HUES64 (cell line): ENCODE results near the gene SYCP2.

Source experiments
- H3K27ac ChIP-seq: 2 replicates; pipeline ENCODE4 v1.7.0; 2013; ENCODE audit warnings: low read depth, low read length, inconsistent platforms
- H3K27me3 ChIP-seq: 2 replicates; pipeline ENCODE4 v1.6.1; 2013; ENCODE audit warnings: mild to moderate bottlenecking, low read length; ENCODE audit not compliant: insufficient read depth
- H3K36me3 ChIP-seq: 2 replicates; pipeline ENCODE4 v1.6.1; 2013; ENCODE audit warnings: mild to moderate bottlenecking, low read length; ENCODE audit not compliant: insufficient read depth
- H3K4me1 ChIP-seq: 2 replicates; pipeline ENCODE4 v1.6.1; 2013; ENCODE audit warnings: mild to moderate bottlenecking, low read length, moderate library complexity; ENCODE audit not compliant: insufficient read depth
- H3K4me3 ChIP-seq: 2 replicates; pipeline ENCODE4 v1.5.1; 2013; ENCODE audit warnings: mild to moderate bottlenecking, low read length, moderate library complexity
- H3K9ac ChIP-seq: 2 replicates; pipeline ENCODE4 v1.6.1; 2013; ENCODE audit warnings: mild to moderate bottlenecking, low read depth, low read length
- H3K9me3 ChIP-seq: 2 replicates; pipeline ENCODE4 v1.6.1; 2013; ENCODE audit warnings: low read depth, low read length; ENCODE audit not compliant: insufficient read depth
- WGBS: fragments of 150-250, 120-280 bp; methylation state at CpG from one replicate; pipeline ENCODE4 v1.1.7; 2013; ENCODE audit warnings: missing lambda C conversion rate; 5-methylcytosine and 5-hydroxymethylcytosine counted together

The SYCP2 gene

DNA sequence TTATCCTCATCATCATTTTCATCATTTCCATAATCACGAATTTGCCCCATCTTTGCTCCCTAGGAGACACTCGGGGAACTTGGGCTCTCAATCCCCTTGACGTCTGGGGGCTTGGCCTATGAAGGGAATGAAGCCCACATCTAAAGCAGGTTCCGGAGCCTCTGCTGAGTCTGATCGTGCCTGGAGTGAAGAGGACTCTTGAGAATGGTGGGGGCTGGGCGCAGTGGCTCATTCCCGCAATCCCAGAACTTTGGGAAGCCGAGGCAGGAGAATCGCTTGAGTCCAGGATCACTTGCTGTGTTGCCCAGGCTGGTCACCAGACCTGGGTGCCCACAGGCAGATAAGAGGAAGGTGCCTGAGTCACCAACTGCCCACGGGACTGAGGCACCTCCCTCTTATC, 114.5 kb downstream of the SYCP2 start:
- Histone ChIP-seq H3K27ac (no peak overlapping the region), H3K9me3 (no peaks in the 10 kb centered on the region), H3K4me1 (no peaks in the 10 kb centered on the region), H3K36me3 (no peaks in the 10 kb centered on the region), H3K9ac (no peak overlapping the region), H3K27me3 (no peaks in the 10 kb centered on the region), H3K4me3 (no peak overlapping the region)
- 84% methylated on average over 10 of the region's 10 CpGs for WGBS

DNA sequence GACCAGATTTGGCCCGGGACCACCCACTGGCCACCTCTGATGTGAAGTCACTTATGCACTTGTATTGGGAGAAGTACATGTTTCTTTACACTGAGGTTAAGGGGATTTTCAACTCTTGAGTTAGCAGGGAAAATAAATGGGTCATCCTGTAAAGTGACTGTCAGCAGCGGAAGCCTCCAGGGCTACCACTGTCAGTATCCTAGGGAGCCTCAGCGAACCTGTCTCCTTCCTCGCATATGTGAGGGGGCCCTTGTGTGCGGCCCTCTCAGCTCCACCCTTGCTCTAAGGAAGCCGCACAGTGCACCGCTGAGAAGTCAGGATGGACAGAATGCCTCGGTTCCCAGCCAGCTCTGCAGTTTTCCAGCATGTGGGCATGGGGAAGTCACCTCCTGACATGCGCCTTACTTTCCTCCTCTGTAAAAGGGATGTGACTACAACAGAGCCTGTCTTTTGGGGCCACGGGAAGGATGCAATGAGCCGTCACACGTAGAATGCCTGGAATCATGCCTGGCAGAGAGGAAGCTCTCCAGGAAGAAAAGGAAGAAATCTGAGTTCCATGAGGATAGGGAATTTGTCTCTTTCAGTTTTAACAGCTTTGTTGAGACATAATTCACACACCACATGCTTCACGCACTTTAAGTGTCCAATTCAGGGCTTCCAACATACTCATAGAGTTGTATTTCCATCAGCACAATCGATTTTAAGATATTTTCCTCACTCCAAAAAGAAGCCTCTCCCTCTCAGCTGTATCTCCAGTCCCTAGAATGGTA, 115.4 kb downstream of the SYCP2 start:
- H3K9me3 ChIP-seq, result 0 out of 2 replicates have a peak, but pooled peaks cover 2% of the 10 kb centered on the region
- WGBS, result 85% methylated on average over 14 of the region's 14 CpGs
- no peak overlapping the region for H3K27ac ChIP-seq
- no peaks in the 10 kb centered on the region for H3K4me1 ChIP-seq
- no peak overlapping the region for H3K9ac ChIP-seq
- H3K36me3 ChIP-seq, result no peaks in the 10 kb centered on the region
- H3K27me3 ChIP-seq, result no peaks in the 10 kb centered on the region
- no peak overlapping the region for H3K4me3 ChIP-seq

DNA sequence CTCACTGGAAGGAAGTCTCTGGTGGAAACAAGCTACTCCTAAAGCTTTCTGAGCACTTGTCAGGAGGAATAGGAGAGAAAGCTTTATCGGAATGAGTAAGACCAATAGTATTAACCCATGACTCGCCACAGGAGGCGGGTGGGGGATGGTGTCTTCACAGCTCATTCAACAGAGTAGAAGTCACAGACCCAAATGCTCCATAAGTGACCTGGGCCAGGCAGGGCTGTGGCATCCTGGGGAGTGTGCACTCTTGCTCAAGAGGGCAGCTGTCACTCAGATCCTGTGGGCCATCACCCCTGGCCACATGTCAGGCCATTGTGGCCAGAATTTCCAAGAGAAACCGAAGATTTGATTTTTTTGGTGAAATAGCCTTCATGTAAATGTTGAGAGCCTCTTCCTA, 116.0 kb downstream of the SYCP2 start:
- WGBS, result 92% methylated on average over 4 of the region's 4 CpGs
- Histone ChIP-seq H3K9me3 (0 out of 2 replicates have a peak, but pooled peaks cover 4% of the 10 kb centered on the region), H3K36me3 (no peaks in the 10 kb centered on the region), H3K4me3 (no peak overlapping the region), H3K9ac (no peak overlapping the region), H3K27me3 (no peaks in the 10 kb centered on the region), H3K27ac (no peak overlapping the region), H3K4me1 (no peaks in the 10 kb centered on the region)

DNA sequence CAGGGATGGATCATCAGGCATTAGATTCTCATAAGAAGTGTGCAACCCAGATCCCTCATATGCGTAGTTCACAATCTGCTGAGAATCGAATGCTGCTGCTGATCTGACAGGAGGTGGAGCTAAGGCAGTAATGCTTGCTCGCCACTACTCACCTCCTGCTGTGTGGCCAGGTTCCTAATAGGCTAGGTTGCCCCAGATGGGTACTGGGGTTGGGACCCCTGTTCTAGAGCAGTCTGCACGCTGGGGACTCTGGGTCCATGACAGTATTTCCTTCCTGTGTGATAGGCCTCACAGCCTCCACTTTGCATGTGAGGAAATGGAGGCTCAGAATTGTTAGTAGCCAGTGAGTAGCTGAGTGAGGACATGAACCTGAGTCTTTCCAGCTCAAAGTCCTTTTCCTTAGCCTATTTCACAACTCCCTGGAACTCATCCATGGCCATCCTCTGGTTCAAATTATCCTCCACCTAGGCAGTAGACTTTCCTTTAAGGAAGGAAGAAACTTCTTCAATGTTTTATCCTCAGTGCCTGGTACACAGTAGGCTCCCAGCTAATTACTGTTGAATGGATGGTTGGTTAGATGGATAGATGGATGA, 117.2 kb downstream of the SYCP2 start:
- Histone ChIP-seq H3K9me3 (0 out of 2 replicates have a peak, but pooled peaks cover 4% of the 10 kb centered on the region), H3K27me3 (no peaks in the 10 kb centered on the region), H3K4me3 (no peak overlapping the region), H3K27ac (no peak overlapping the region), H3K9ac (no peak overlapping the region), H3K36me3 (no peaks in the 10 kb centered on the region), H3K4me1 (no peaks in the 10 kb centered on the region)
- 76% methylated on average over 4 of the region's 4 CpGs for WGBS

DNA sequence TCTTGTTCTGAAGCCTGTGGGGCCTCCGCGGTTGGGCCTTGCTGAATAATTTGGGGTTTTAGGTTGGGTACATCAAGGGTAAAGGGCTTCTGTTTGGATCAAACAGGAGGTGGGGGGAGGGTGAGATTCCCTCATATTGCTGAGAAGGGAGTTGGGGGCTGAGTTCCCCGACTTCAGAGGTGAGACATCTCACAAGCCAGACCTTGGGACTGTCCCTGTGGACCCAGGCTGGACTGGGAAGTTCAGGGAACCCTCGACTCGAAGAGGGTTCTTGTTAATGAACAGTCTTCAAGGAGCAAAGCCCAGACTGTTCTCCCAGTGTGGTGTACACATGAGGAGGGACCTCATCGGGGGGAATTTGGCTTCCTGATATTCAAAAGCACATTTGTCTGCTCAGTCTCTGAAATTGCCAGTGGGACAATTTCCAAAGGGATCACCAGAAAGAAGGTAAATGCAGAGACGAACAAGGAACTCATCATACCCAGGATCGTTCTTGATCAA, 118.5 kb downstream of the SYCP2 start:
- H3K27ac ChIP-seq, result no peak overlapping the region
- no peak overlapping the region for H3K9ac ChIP-seq
- H3K36me3 ChIP-seq, result no peaks in the 10 kb centered on the region
- 0 out of 2 replicates have a peak, but pooled peaks cover 4% of the 10 kb centered on the region for H3K9me3 ChIP-seq
- H3K4me1 ChIP-seq, result no peaks in the 10 kb centered on the region
- no peak overlapping the region for H3K4me3 ChIP-seq
- WGBS, result 87% methylated on average over 8 of the region's 8 CpGs
- H3K27me3 ChIP-seq, result no peaks in the 10 kb centered on the region

DNA sequence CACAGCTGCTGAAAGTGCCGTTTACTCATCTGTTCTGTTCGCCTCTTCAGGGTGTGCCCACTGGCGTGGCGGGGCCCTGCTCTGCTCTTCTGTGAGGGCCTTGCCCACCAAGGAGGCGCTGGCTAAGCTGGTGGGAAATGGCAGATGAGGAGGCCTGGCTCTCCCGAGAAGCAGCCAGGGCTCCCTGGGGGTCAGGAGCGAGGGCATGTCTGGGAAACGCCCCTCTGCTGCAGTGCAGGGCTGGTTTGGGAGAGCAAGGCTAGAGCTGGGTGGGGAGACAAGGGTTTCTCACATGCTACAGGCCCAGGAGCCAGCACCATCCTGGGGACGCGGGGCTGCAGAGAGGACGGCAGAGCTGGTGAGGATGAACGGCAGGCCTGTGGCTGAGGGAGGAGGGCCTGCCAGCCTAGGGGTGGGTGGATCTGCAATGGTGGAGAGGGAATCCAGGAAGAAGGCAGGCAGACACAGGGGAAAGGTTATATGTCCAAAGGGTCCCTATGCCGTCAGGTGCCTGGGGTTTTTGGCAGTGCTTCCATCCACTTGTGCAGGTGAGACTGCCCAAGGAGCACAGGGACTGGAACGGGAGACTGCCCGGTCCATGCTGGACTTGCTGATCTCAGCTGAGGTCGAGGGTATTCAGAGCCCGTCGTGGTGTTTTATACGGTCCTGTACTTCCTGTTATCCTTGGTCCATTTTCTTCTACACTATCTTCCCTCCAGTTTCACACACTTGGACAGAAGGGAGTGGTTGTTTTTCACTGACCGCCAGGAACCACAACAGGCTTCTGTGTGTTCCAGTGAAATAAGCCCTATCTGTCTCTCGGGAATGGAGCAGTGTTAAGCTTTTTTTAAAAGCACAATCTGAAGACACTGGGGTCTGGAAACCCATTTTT, 119.2 kb downstream of the SYCP2 start:
- H3K36me3 ChIP-seq, result no peaks in the 10 kb centered on the region
- H3K9me3 ChIP-seq, result 0 out of 2 replicates have a peak, but pooled peaks cover 4% of the 10 kb centered on the region
- no peak overlapping the region for H3K4me3 ChIP-seq
- H3K9ac ChIP-seq, result no peak overlapping the region
- H3K4me1 ChIP-seq, result no peaks in the 10 kb centered on the region
- no peak overlapping the region for H3K27ac ChIP-seq
- H3K27me3 ChIP-seq, result no peaks in the 10 kb centered on the region
- 85% methylated on average over 21 of the region's 21 CpGs for WGBS
